Measurements from ENCODE around the gene PSMD4.

- TF ChIP-seq CTCF (IDR thresholded peaks at IDR 0.05) (no peak), EZH2 (IDR thresholded peaks at IDR 0.05) (no peak)
Measured at GRCh38 chr1:151255381-151255780, 847 bp downstream of the PSMD4 start.

Data from neural progenitor cell (in vitro differentiated cells).